Measurements from ENCODE around the gene VPS9D1. TPM values are rescaled to one million over a fixed set of nuclear protein-coding genes. Genes with fewer than 3 reads are reported as not detected.

VPS9D1 gene
- polyA plus RNA-seq, 1 experiment = 15.6 TPM

- TF ChIP-seq CTCF (IDR thresholded peaks at IDR 0.05; ENCODE audit: insufficient read depth, low read depth, low read length) = no peak
- no peak for DNase-seq (ENCODE audit: low read depth)
- POLR2A ChIA-PET = no interaction called here
- CTCF ChIA-PET = interaction anchor here (0.7 to 1.0 kb wide), 4 partner anchors 10 to 54 kb away, joined by 3 read pairs; no protein-coding TSS in a partner anchor
- H3K4me3 ChIP-seq (ENCODE audit: low read depth, low read length) = no peak overlapping the region
- no peaks in the 10 kb centered on the region for H3K27me3 ChIP-seq (ENCODE audit: control insufficient read depth, insufficient read depth, low read length)
- H3K36me3 ChIP-seq (ENCODE audit: control insufficient read depth, insufficient read depth, low read length) = peaks cover 29% of the 10 kb centered on the region
These were observed 18.0 kb upstream of the VPS9D1 start for GRCh38 chr16:89738538-89739317.

GRCh38 chr16:89738072-89738377, 17.3 kb upstream of the VPS9D1 start:
- Histone ChIP-seq H3K27me3 (ENCODE audit: control insufficient read depth, insufficient read depth, low read length) (no peaks in the 10 kb centered on the region), H3K36me3 (ENCODE audit: control insufficient read depth, insufficient read depth, low read length) (peaks cover 31% of the 10 kb centered on the region), H3K4me3 (ENCODE audit: low read depth, low read length) (no peak overlapping the region)
- ChIA-PET POLR2A (no interaction called here), CTCF (interaction anchor here (0.7 to 1.5 kb wide), 3 partner anchors 11 to 14 kb away, joined by 3 to 4 read pairs (median 3); no protein-coding TSS in a partner anchor)
- no peak for TF ChIP-seq CTCF (IDR thresholded peaks at IDR 0.05; ENCODE audit: insufficient read depth, low read depth, low read length)
- no peak for DNase-seq (ENCODE audit: low read depth)

- no peak for TF ChIP-seq CTCF (IDR thresholded peaks at IDR 0.05; ENCODE audit: insufficient read depth, low read depth, low read length)
- POLR2A ChIA-PET = no interaction called here
- CTCF ChIA-PET = interaction anchor here (1.1 to 1.5 kb wide), 2 partner anchors 13 to 15 kb away, joined by 3 to 4 read pairs; no protein-coding TSS in a partner anchor
- Histone ChIP-seq H3K4me3 (ENCODE audit: low read depth, low read length) (no peak overlapping the region), H3K36me3 (ENCODE audit: control insufficient read depth, insufficient read depth, low read length) (peaks cover 34% of the 10 kb centered on the region), H3K27me3 (ENCODE audit: control insufficient read depth, insufficient read depth, low read length) (no peaks in the 10 kb centered on the region)
- DNase-seq (ENCODE audit: low read depth) = no peak
These were observed 16.8 kb upstream of the VPS9D1 start for GRCh38 chr16:89737341-89738071.

GRCh38 chr16:89736554-89736953, 15.9 kb upstream of the VPS9D1 start:
- ChIA-PET CTCF (interaction anchor here (1.5 kb wide), 1 partner anchor 16 kb away, joined by 4 read pairs; no protein-coding TSS in a partner anchor), POLR2A (no interaction called here)
- peaks cover 38% of the 10 kb centered on the region for H3K36me3 ChIP-seq (ENCODE audit: control insufficient read depth, insufficient read depth, low read length)

More at GRCh38 chr16:89736554-89736953, 15.9 kb upstream of the VPS9D1 start:
- H3K4me3 ChIP-seq (ENCODE audit: low read depth, low read length) = no peak overlapping the region
- no peaks in the 10 kb centered on the region for H3K27me3 ChIP-seq (ENCODE audit: control insufficient read depth, insufficient read depth, low read length)
- TF ChIP-seq CTCF (IDR thresholded peaks at IDR 0.05; ENCODE audit: insufficient read depth, low read depth, low read length) = no peak
- DNase-seq (ENCODE audit: low read depth) = no peak

All from BJ (cell line).